ENCODE data around the gene PCID2. TPM values are rescaled to one million over a fixed set of nuclear protein-coding genes. Genes with fewer than 3 reads are reported as not detected.

The PCID2 gene
- total and polyA plus RNA-seq, 4 donors: 33.3 to 51.1 (median 41.2) TPM

- H3K27ac ChIP-seq (ENCODE audit: low read depth in 1 of 2, low read length in 2 of 2): no peak overlapping the region
- intact Hi-C loops (cut with DNase I): no loop called here
- H3K27me3 ChIP-seq (ENCODE audit: control insufficient read depth in 1 of 2, insufficient read depth in 2 of 2, low read length in 1 of 2): no peaks in the 10 kb centered on the region
- DNase-seq: no peak
- 85 to 87% methylated on average over 15 of the region's 15 CpGs for WGBS, 2 donors
- no peaks in the 10 kb centered on the region for H3K4me1 ChIP-seq (ENCODE audit: control insufficient read depth in 1 of 2, insufficient read depth in 2 of 2, low read length in 2 of 2)
- no peaks in the 10 kb centered on the region for H3K9me3 ChIP-seq (ENCODE audit: control insufficient read depth, low read length)
- no peak overlapping the region for H3K4me3 ChIP-seq (ENCODE audit: low read length in 2 of 2)
- no peak for ATAC-seq (ENCODE audit: low FRiP score)
- no peaks in the 10 kb centered on the region for H3K36me3 ChIP-seq (ENCODE audit: control insufficient read depth in 1 of 2, insufficient read depth in 2 of 2, low read length in 1 of 2)
Measured at GRCh38 chr13:113145911-113146598, 62.4 kb downstream of the PCID2 start.

- 85 to 87% methylated on average over 12 of the region's 12 CpGs for WGBS, 2 donors
- no peaks in the 10 kb centered on the region for H3K4me1 ChIP-seq (ENCODE audit: control insufficient read depth in 1 of 2, insufficient read depth in 2 of 2, low read length in 2 of 2)
- no peaks in the 10 kb centered on the region for H3K9me3 ChIP-seq (ENCODE audit: control insufficient read depth, low read length)
- ATAC-seq (ENCODE audit: low FRiP score): no peak
- H3K36me3 ChIP-seq (ENCODE audit: control insufficient read depth in 1 of 2, insufficient read depth in 2 of 2, low read length in 1 of 2): no peaks in the 10 kb centered on the region
- H3K27me3 ChIP-seq (ENCODE audit: control insufficient read depth in 1 of 2, insufficient read depth in 2 of 2, low read length in 1 of 2): no peaks in the 10 kb centered on the region
- H3K27ac ChIP-seq (ENCODE audit: low read depth in 1 of 2, low read length in 2 of 2): no peak overlapping the region
- DNase-seq: no peak
- no peak overlapping the region for H3K4me3 ChIP-seq (ENCODE audit: low read length in 2 of 2)
- intact Hi-C loops (cut with DNase I): no loop called here
Measured at GRCh38 chr13:113145496-113145895, 63.0 kb downstream of the PCID2 start.

- intact Hi-C loops (cut with DNase I): no loop called here
- Histone ChIP-seq H3K27me3 (ENCODE audit: control insufficient read depth in 1 of 2, insufficient read depth in 2 of 2, low read length in 1 of 2) (no peaks in the 10 kb centered on the region), H3K4me1 (ENCODE audit: control insufficient read depth in 1 of 2, insufficient read depth in 2 of 2, low read length in 2 of 2) (no peaks in the 10 kb centered on the region), H3K27ac (ENCODE audit: low read depth in 1 of 2, low read length in 2 of 2) (no peak overlapping the region), H3K36me3 (ENCODE audit: control insufficient read depth in 1 of 2, insufficient read depth in 2 of 2, low read length in 1 of 2) (no peaks in the 10 kb centered on the region), H3K4me3 (ENCODE audit: low read length in 2 of 2) (no peak overlapping the region), H3K9me3 (ENCODE audit: control insufficient read depth, low read length) (no peaks in the 10 kb centered on the region)
- no peak for DNase-seq
- ATAC-seq (ENCODE audit: low FRiP score): no peak
- 82 to 85% methylated on average over 12 of the region's 12 CpGs for WGBS, 2 donors
Measured at GRCh38 chr13:113144255-113144629, 64.2 kb downstream of the PCID2 start.

- intact Hi-C loops (cut with DNase I): no loop called here
- no peaks in the 10 kb centered on the region for H3K27me3 ChIP-seq (ENCODE audit: control insufficient read depth in 1 of 2, insufficient read depth in 2 of 2, low read length in 1 of 2)
- no peak overlapping the region for H3K27ac ChIP-seq (ENCODE audit: low read depth in 1 of 2, low read length in 2 of 2)
Measured at GRCh38 chr13:113143466-113144254, 64.8 kb downstream of the PCID2 start.

DNA sequence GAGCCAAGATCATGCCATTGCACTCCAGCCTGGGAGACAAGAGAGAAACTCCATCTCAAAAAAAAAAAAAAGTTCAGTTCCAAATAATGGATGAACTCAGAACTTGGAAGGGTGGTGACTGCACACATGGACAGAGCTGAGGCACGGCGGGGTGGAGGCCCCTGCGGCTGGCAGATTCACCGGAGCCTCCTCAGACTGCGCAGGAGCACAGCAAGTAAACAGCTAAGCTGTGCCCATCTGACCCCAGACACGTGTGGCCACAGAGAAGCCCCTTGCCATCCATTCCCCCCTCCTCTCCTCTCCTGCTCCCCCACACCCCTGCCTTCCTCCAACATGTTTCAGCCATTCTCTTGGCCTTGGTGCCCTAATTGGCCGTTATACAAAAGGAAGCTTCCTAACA is 65.6 kb downstream of the PCID2 start:
- H3K36me3 ChIP-seq (ENCODE audit: control insufficient read depth in 1 of 2, insufficient read depth in 2 of 2, low read length in 1 of 2): no peaks in the 10 kb centered on the region
- H3K27ac ChIP-seq (ENCODE audit: low read depth in 1 of 2, low read length in 2 of 2): no peak overlapping the region
- H3K27me3 ChIP-seq (ENCODE audit: control insufficient read depth in 1 of 2, insufficient read depth in 2 of 2, low read length in 1 of 2): no peaks in the 10 kb centered on the region
- no peaks in the 10 kb centered on the region for H3K4me1 ChIP-seq (ENCODE audit: control insufficient read depth in 1 of 2, insufficient read depth in 2 of 2, low read length in 2 of 2)
- intact Hi-C loops (cut with DNase I): no loop called here
- DNase-seq (no peak), ATAC-seq (ENCODE audit: low FRiP score) (no peak)
- 86 to 88% methylated on average over 6 to 7 of the region's 7 CpGs for WGBS, 2 donors
- no peak overlapping the region for H3K4me3 ChIP-seq (ENCODE audit: low read length in 2 of 2)
- no peaks in the 10 kb centered on the region for H3K9me3 ChIP-seq (ENCODE audit: control insufficient read depth, low read length)

More at GRCh38 chr13:113143466-113144254, 64.8 kb downstream of the PCID2 start:
- ATAC-seq (ENCODE audit: low FRiP score): no peak
- 84 to 87% methylated on average over 39 of the region's 39 CpGs for whole genome bisulfite sequencing, 2 donors
- Histone ChIP-seq H3K36me3 (ENCODE audit: control insufficient read depth in 1 of 2, insufficient read depth in 2 of 2, low read length in 1 of 2) (no peaks in the 10 kb centered on the region), H3K4me1 (ENCODE audit: control insufficient read depth in 1 of 2, insufficient read depth in 2 of 2, low read length in 2 of 2) (no peaks in the 10 kb centered on the region), H3K9me3 (ENCODE audit: control insufficient read depth, low read length) (no peaks in the 10 kb centered on the region), H3K4me3 (ENCODE audit: low read length in 2 of 2) (no peak overlapping the region)
- no peak for DNase-seq

GRCh38 chr13:113141601-113141970 is 66.9 kb downstream of the PCID2 start:
- ATAC-seq (ENCODE audit: low FRiP score) (peak; percentile 22), DNase-seq (peak in 1 of 2 donors; percentile 44)
- H3K4me3 ChIP-seq (ENCODE audit: low read length in 2 of 2): no peak overlapping the region
- WGBS, 2 donors: 83 to 89% methylated on average over 18 of the region's 18 CpGs
- H3K27ac ChIP-seq (ENCODE audit: low read depth in 1 of 2, low read length in 2 of 2): no peak overlapping the region
- no peaks in the 10 kb centered on the region for H3K9me3 ChIP-seq (ENCODE audit: control insufficient read depth, low read length)
- H3K36me3 ChIP-seq (ENCODE audit: control insufficient read depth in 1 of 2, insufficient read depth in 2 of 2, low read length in 1 of 2): no peaks in the 10 kb centered on the region
- intact Hi-C loops (cut with DNase I): no loop called here
- no peaks in the 10 kb centered on the region for H3K27me3 ChIP-seq (ENCODE audit: control insufficient read depth in 1 of 2, insufficient read depth in 2 of 2, low read length in 1 of 2)
- no peaks in the 10 kb centered on the region for H3K4me1 ChIP-seq (ENCODE audit: control insufficient read depth in 1 of 2, insufficient read depth in 2 of 2, low read length in 2 of 2)

- intact Hi-C loops (cut with DNase I): no loop called here
- Histone ChIP-seq H3K27ac (ENCODE audit: low read depth in 1 of 2, low read length in 2 of 2) (no peak overlapping the region), H3K9me3 (ENCODE audit: control insufficient read depth, low read length) (no peaks in the 10 kb centered on the region), H3K27me3 (ENCODE audit: control insufficient read depth in 1 of 2, insufficient read depth in 2 of 2, low read length in 1 of 2) (no peaks in the 10 kb centered on the region), H3K4me1 (ENCODE audit: control insufficient read depth in 1 of 2, insufficient read depth in 2 of 2, low read length in 2 of 2) (no peaks in the 10 kb centered on the region), H3K36me3 (ENCODE audit: control insufficient read depth in 1 of 2, insufficient read depth in 2 of 2, low read length in 1 of 2) (no peaks in the 10 kb centered on the region), H3K4me3 (ENCODE audit: low read length in 2 of 2) (no peak overlapping the region)
- no peak for ATAC-seq (ENCODE audit: low FRiP score)
- DNase-seq: peak; percentile 42 to 64
- 91 to 93% methylated on average over 26 of the region's 26 CpGs for WGBS, 2 donors
Measured at GRCh38 chr13:113140677-113141600, 67.5 kb downstream of the PCID2 start.

GRCh38 chr13:113139577-113139976 is 68.9 kb downstream of the PCID2 start:
- intact Hi-C loops (cut with DNase I): no loop called here
- Histone ChIP-seq H3K9me3 (ENCODE audit: control insufficient read depth, low read length) (no peaks in the 10 kb centered on the region), H3K4me1 (ENCODE audit: control insufficient read depth in 1 of 2, insufficient read depth in 2 of 2, low read length in 2 of 2) (no peaks in the 10 kb centered on the region), H3K27me3 (ENCODE audit: control insufficient read depth in 1 of 2, insufficient read depth in 2 of 2, low read length in 1 of 2) (no peaks in the 10 kb centered on the region), H3K4me3 (ENCODE audit: low read length in 2 of 2) (no peak overlapping the region), H3K27ac (ENCODE audit: low read depth in 1 of 2, low read length in 2 of 2) (no peak overlapping the region), H3K36me3 (ENCODE audit: control insufficient read depth in 1 of 2, insufficient read depth in 2 of 2, low read length in 1 of 2) (no peaks in the 10 kb centered on the region)
- DNase-seq: no peak
- ATAC-seq (ENCODE audit: low FRiP score): no peak
- WGBS, 2 donors: 77 to 79% methylated on average over 5 of the region's 5 CpGs

Measured in aorta (tissue), 5 donors.